Measurements from ENCODE around the gene PSKH1.
"Not testable (repeated sequence)": the region's sequence is repeated elsewhere in the genome, so short reads cannot be mapped to it uniquely, and the experiment has no call there.

The PSKH1 gene

DNA sequence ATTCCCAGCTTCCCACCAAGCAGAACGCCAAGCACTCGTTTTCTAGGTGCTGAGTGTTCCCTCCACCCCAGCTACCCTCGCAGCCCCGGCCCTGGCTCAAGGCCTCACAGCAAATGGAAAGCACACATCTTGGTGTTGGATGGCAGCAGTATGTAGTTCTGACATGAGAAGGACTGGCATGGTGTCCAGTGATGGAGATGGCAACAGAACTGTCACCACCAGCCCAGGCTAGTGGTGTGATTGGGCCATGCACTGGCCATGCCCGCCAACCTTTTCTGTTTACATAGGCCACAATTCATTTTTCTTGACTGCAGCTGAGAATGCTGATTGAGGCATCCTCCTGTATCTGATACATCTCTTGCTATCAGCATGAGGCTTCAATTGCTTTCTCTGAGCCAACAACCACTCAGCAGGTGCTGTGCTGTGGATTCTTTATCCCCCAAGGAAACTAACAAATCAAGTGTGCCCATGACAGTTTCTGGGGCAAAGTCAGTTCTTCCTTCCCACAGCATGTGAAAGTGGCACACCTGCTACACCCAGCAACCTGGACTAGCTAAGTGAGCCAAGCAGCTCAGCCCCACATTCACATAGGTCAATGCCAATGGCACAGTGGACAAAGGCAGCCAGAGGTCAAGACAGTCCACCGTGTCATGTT is 71.5 kb downstream of the PSKH1 start:
- no peak for DNase-seq

DNA sequence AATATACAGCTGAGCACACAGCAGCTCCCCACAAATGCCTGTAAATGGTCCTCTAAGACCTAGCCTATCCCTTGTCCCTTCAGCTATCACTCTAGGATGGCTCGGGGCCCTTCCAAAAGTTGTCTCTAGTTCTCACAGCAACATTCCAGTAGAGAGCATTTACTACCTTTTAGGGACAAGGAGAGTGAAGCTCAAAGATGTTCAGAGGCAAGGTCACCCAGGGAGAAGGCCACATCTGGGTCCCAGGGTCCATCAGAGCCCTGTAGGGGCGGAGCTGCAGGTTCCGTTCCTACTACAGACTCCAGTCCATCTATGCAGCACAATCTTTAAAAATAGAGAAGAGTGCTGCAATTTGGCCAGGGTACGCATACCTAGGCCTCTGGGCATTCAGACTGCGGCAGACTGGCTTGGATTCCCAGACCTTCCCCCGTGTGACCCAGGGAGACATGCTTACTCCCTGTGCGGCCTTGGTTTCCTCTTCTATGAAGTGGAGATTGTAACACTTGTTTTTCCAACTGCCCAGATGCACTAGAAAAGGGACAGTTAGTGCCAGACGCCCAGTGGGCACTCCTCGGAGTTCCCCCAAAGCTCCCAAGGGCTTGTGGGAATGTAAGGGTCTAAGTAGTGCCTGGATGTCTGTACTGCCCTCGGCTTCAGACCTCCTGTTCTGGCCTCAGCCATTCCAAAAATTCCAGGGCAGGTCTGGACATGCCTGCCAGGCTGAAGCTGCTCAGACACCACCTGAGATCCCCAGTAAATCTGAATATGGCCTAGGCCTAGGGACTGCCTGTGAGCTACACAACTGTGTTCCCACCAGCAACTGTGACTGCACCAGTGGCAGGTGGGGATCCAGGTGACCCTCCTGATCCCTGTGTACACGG is 72.9 kb downstream of the PSKH1 start:
- no peak for DNase-seq

DNA sequence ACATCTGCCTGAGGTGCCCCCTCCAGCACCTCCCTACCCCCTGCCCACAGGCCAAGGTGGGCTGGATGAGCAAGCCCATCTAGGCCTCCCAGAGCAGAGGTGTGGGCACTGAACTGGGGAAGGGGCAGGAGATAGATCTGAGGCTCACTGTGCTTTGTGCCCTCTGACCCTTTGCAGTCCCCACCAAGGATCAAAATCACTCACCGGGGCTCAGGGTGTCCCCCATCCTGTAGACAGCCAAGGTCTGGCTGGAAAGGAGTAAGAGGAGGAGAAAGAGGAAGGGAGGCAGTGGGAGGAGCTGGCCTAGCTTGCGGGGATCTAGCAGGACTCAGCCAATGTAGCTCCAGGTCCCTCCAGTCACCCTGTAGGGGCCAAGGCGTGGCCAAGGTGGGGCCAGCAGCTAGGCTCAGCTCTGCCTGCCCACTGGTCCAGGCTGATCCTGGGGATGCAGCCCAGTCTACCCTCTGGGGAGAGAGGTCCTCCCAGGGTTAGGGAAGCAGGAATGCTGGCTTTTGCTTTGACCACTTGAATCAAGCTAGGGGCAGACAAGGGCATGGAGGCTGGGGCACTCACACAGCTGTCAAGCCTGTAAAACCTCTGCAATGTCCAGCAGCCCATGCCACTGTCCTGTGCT is 73.6 kb downstream of the PSKH1 start:
- DNase-seq = no peak

DNA sequence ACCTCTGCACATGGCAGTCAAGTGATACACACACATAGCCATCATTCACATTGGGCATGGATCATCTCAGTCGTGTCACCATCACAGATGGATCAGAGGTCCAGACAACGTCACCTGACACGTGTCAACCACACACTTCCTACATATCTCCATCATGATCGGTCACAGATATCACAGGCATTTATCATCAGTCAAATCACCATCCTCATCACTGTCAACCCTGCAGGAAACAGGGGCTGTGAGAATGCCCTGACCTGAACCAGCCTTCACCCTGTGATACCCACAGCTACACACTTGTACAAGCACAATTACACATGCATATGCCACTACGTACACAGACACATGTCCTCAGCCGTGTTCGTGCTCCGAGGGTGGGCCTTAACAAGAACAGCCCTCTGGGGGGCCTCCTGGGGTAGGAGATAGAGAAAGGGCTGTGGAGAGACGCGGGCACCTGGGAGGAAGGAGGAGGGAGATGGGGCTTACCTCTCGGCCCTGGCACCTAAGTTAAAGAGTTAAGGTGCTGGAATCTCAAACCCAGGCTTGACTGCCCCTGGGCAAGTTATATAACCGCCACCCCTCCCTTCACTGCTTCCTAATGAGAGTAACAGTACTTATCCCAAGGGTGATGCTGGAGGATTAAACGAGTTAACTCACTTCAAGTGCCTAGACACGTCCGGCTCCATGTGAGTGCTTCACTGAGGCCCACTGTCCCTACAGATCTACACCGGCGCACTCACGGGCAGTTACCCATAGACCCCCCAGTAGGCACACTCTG is 74.3 kb downstream of the PSKH1 start:
- DNase-seq = no peak

DNA sequence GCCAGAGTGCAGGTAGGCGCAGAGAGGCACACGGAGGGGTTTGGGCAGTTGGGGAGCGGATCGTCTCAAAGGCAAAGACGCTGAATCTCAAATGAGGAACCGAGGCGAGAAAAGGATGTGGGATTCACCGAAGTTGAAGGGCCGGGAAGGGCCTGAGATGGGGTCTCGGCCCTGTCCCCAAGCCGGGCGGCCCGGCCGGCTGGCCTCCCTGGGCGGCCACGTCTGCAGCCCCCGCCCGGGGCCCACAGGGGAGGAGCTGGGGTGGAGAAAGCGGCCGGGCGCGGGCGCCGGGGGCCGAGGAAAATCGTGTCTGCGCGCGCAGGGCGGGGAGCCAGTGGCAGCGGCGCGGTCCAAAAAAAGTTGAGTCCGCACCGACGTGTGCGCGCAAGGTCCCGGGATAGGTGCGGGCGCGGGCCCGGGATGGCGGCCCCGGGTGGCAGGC is 74.9 kb downstream of the PSKH1 start:
- DNase-seq = no peak

DNA sequence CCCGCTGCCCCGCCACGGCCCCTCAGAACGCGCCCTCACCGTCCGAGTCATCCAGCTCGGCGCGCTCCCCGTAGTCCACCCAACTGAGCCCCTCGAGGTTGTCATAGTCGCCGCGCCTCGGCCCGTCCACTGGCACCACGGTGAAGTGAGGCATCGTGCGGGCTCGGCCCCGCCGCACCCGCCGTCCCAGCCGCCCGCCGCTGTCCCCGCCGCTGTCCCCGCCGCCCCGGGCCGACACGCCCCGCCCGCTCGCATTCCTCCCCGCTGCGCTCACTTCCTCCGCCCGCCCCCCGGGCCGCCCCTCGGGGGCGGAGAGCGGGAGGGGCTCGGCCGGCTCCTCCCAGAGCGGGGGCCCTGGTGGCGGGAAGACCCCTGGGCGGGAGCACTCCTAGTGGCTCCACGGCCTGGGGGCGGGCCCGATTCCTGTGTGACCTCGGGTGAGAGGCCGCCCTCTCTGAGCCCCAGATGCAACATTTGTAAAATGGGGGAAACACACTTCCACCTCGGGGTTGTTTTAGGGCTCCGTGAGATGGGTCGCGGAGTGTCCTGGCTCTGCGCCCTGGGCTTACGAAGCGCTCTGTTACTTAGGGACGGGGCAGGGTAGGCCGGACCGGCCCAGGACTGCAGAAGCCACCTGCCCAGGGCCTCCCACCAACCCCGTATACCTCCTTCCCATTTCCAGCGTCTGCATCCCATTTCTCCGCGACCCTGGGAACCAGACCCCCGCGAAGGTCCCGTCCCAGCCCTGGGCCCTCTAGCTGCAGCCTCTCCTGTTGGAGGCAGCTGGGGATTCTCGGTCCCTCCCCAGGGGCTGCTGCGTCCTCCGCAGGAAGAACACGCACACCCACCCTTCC is 75.6 kb downstream of the PSKH1 start, which contains the start of gene SLC12A4:
TSS of gene SLC12A4 (minus strand) at position 238 of the 854 bp plus-strand sequence. CDS start at position 154, 84 bp downstream.
- DNase-seq = no peak

DNA sequence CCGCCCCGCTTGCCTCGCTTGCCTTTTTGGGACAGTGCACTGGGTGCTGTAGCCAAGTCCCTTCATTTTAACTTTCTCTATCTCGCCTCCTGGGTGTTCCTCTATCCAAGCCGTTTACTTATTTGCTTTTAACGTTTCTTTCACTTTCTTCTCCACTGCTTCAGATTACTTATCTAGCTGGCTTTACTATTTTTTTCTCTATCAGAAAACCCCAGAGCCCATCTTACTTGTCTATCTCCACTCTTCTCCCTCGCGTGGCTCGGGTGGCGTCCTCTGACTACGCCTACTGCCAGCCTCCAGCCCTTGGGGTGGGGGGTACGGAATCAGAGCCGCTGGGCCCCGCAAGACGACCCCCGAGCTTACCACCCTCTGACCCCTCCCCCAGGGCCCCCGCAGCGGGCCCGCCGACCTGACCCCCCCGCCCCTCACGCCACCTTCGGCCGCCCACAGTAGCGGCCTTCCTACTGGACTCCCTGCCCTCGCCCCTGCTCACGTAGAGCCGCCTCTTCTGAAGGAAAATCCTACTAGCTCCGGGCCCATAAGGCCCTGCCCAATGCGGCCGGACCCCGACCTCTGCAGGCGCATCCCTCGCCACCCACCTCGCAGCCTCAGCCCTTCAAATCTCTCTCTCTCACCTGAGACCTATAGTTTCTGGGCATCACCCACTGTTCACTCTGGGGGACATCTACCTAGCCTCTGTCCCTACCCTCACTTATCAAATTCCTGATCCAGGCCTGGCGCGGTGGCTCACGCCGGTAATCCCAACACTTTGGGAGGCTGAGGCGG is 76.4 kb downstream of the PSKH1 start:
- no peak for DNase-seq

DNA sequence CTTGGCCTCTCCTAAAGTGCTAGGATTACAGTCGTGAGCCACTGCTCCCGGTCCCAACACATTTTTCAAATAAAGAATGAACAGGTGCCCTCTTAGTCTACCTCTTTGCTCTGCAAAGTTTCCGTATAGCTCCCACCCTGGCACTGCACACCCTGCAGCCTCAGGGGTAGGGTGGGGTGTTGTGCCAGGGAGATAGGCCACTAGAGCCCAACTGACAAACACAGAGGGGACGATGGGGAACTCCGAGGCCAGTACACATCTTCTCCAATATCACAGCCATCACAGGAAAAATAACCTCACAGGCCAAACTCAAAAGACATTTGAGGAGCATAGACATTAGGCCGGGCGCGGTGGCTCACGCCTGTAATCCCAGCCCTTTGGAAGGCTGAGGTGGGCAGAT is 78.1 kb downstream of the PSKH1 start:
- DNase-seq = no peak

DNA sequence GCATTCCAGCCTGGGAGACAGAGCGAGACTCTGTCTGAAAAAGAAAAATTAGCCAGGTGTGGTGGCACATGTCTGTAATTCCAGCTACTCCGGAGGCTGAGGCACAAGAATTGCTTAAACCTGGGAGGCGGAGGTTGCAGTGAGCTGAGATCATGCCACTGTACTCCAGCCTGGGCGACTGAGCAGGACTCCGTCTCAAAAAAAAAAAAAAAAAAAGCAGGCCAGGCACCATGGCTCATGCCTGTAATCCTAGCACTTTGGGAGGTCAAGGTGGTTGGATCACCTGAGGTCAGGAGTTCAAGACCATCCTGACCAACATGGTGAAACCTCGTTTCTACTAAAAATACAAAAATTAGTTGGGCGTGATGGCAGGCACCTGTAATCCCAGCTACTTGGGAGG is 79.2 kb downstream of the PSKH1 start:
- not testable (repeated sequence) for DNase-seq

DNA sequence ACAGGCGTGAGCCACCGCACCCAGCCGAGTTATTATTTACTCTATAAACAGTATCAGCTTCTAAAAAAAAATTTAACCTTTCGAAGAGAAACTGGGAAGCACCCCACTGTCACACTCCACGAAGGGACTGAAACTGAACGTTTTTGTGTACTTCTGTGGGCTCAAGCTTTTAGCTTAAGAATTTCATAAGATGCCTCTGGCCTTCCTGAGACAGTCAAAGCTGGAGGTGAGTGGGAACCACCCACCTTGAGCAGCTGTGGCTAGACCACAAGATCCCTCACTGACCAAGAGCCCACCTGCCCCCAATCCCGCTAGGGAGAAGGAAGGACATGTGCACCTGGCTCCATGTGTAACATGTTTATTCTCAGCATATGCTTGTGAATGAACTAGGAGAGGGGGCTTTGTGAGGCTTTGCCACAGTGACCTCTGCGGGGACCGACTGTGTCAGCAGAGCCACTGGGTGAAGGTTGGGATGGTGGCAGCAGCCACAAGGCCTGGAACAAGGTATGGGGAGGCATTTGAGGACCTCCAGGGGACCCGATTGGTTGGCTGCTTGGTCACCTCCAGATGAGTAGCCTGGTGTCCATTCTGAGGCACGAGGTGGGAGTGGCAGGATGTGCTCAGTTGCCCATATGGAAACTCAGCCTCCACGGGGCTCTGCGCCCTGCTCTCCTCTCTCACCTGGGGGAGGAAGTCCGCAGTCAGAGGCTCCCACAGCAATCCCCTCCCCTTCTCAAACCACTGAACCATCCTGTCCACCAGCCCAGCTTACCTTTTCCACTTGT is 82.5 kb downstream of the PSKH1 start:
- no peak for DNase-seq

DNA sequence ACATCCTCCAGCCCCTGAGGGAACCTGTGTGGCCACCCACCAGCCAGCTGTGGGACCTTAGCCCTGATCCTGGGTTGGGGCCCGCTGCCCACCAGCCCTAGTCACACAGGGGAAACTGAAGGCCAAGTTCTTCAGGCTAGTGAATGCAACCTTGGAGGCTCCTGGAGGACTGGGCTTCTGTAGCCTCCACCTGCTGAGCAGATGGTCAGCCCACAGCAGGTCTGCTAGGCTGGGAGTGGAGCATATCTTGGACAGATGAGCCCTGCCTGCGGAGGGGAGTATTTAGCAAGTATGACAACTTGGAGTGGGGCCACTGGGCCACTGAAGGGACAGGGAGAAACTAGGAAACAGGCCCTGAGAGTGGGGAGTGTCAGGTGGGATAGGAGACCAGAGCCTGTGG is 83.2 kb downstream of the PSKH1 start:
- no peak for DNase-seq

DNA sequence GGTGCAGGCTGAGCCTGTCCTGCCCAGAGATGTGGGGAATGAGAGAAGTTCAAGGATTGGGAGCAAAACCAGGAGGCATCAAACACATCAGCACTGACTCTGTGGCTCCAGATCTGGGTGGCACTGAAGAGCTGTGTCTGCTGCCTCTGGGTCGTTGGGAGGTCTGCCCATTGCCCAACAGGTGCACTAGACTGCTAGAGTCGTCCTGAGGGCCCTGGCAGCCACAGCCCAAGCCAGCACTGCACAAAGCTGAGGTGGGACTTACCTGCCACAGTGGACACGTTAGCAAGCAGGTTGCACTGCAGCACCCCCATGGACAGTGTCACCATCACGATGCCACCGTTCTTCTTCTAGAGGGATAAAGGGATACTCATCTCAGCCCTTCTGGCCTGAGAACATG is 84.0 kb downstream of the PSKH1 start:
- DNase-seq = no peak

DNA sequence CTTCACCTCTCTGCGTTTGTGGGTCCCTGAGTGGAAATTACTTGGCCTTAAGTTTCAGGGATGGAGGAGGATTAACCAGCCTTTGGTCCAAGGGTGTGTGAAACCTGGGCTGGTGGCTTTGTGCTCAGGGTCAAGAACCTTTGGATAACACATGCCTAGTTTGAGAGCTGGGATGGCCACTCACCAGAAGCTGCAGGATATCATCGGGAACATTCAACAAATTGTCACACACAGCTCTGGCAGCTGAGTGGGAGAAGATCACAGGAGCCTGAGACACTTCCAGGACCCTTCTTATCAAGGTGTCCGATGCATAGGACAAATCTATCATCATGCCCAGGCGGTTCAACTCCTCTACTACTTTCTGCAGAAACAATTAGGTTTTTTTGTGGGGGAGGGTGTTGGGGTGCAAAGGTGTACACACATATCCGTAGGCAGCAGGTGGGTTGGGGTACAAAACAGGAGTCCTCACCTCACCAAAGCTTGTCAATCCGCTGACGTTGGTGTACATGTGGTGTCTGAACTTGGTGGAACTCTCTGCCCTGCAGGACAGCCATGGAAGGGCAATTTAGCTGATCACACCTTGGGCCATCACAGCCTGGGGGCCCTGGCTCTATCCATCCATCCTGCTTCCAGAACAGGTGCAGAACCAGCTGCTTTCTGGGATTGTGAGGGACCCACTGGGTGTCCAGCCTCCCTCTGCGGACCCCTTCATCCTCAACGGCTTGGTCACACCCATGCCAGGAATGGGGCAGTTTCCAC is 84.6 kb downstream of the PSKH1 start:
- DNase-seq = no peak

Measured in NCI-H2107 (cell line).